Transverse colon (tissue), 4 donors: ENCODE results near the gene ATP1B3. TPM values are rescaled to one million over a fixed set of nuclear protein-coding genes. Genes with fewer than 3 reads are reported as not detected.
"Not testable (repeated sequence)": the region's sequence is repeated elsewhere in the genome, so short reads cannot be mapped to it uniquely, and the experiment has no call there.

Experiments used
- DNase-seq: peaks from one replicate; pipeline ENCODE4 v3.0.0-alpha.2; 2019
- H3K27ac ChIP-seq, 4 donors: fragments of 200-600 bp; sonication (generic); 2 replicates each; pipeline ENCODE4 v1.5.1; 2016 to 2018; ENCODE audit warnings: inconsistent platforms in 4 of 4
- H3K27me3 ChIP-seq: fragments of 200-600 bp; sonication (generic); 2 replicates; pipeline ENCODE4 v1.5.1; 2017; ENCODE audit warnings: inconsistent platforms
- H3K36me3 ChIP-seq, 4 donors: fragments of 200-600 bp; sonication (generic); 2 replicates each; pipeline ENCODE4 v1.5.1; 2017 to 2019; ENCODE audit warnings: inconsistent platforms in 4 of 4
- H3K4me1 ChIP-seq, 4 donors: fragments of 200-600 bp; sonication (generic); 2 replicates each; pipeline ENCODE4 v1.5.1; 2017 to 2020; ENCODE audit warnings: inconsistent platforms in 4 of 4
- H3K4me3 ChIP-seq, 4 donors: fragments of 200-600 bp; sonication (generic); 1 replicate in 1 of 4; 2 replicates in 3 of 4; pipeline versions ENCODE4 v1.5.1 to v1.6.1; 2017 to 2019; ENCODE audit warnings: inconsistent platforms in 4 of 4
- H3K9me3 ChIP-seq, 2 donors: fragments of 200-600 bp; sonication (generic); 2 replicates each; pipeline ENCODE4 v1.5.1; 2017 to 2019; ENCODE audit warnings: inconsistent platforms in 2 of 2
- EP300 ChIP-seq: sonication (generic); formaldehyde crosslinking; IDR thresholded peaks from one replicate; pipeline ENCODE4 v1.6.1; 2017; ENCODE audit warnings: antibody characterized with exemption, low read depth
- POLR2A ChIP-seq: fragments of 450-650 bp; IDR thresholded peaks from one replicate; pipeline ENCODE4 v1.6.1; 2016; ENCODE audit warnings: antibody characterized with exemption, mild to moderate bottlenecking, moderate library complexity
- POLR2AphosphoS5 ChIP-seq, 3 donors: sonication (generic); formaldehyde crosslinking; IDR thresholded peaks; one replicate each; pipeline ENCODE4 v1.6.1; 2016; ENCODE audit warnings: antibody characterized with exemption in 3 of 3
- WGBS, 2 donors: methylation state at CpG; one replicate each; pipeline ENCODE4 v1.1.5; 2018; ENCODE audit warnings: low coverage in 1 of 2; 5-methylcytosine and 5-hydroxymethylcytosine counted together
- in situ Hi-C, 4 donors: fragments of 200-750 bp; cut with MboI; loops; one replicate each; pipeline versions ENCODE4 v1.15.0 to v1.15.1; 2017; ENCODE audit warnings: low sequenced_read_pairs in 3 of 4, low pct_ligation_motif_present in 1 of 4, low pct_unique_long_range_greater_than_20kb in 1 of 4
- intact Hi-C: fragments of 100-400 bp; cut with DNase I; formaldehyde crosslinking; loops from one replicate; pipeline ENCODE4 v1.15.1; 2023; ENCODE audit warnings: low total_unique reads
- total RNA-seq, 4 donors: library from RNA; depleted of rRNA; stranded (reverse); fragments of >200 nt; gene quantifications; one replicate each; pipeline ENCODE4 v1.1.0, GENCODE V29; 2016
- TF ChIP-seq, protein P1 (sequence below), 5 experiments: fragments of 200-600 bp in 3 of 5; fragments of 450-650 bp in 2 of 5; sonication (generic) in 3 of 5; IDR thresholded peaks; 1 replicate in 2 of 5; 2 replicates in 3 of 5; pipeline ENCODE4 v1.5.1; 2016 to 2017; ENCODE audit warnings: antibody characterized with exemption in 5 of 5, inconsistent platforms in 3 of 5, mild to moderate bottlenecking in 2 of 5, moderate library complexity in 1 of 5

Gene ATP1B3
- total RNA-seq, 4 donors from 2014 or later = 79.6 to 251 (median 196) TPM

DNA sequence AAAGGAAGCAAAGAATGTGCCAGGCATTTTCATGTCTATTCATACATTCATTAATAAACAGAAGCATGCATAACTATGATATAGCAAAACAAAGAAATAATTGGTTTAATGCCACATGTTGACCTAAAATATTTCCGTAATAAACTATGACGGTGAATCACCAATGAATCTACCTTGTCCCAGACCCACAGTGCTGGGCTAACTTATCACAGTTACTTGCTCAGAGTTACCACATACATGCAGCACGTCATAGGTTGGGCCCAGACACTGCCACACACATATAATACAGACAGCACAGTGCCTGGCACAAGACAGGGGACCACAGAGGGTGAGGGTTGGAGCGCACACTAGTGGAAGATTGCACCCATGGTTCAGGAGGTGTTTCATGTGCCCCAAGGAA, 86.9 kb downstream of the ATP1B3 start:
- intact Hi-C loops = loop anchor here (10.0 kb wide), 1 partner anchor 312 kb away; no protein-coding TSS in a partner anchor

GRCh38 chr3:141965471-141965870, 89.0 kb downstream of the ATP1B3 start:
- H3K4me1 ChIP-seq = peaks cover 0 to 4% (median 0%) of the 10 kb centered on the region in 4 donors
- H3K36me3 ChIP-seq = peaks cover 0 to 7% (median 0%) of the 10 kb centered on the region in 4 donors
- 69 to 83% methylated on average over 1 of the region's 1 CpG for WGBS, 2 donors
- H3K27ac ChIP-seq = no peak overlapping the region
- TF ChIP-seq, protein P1, sequence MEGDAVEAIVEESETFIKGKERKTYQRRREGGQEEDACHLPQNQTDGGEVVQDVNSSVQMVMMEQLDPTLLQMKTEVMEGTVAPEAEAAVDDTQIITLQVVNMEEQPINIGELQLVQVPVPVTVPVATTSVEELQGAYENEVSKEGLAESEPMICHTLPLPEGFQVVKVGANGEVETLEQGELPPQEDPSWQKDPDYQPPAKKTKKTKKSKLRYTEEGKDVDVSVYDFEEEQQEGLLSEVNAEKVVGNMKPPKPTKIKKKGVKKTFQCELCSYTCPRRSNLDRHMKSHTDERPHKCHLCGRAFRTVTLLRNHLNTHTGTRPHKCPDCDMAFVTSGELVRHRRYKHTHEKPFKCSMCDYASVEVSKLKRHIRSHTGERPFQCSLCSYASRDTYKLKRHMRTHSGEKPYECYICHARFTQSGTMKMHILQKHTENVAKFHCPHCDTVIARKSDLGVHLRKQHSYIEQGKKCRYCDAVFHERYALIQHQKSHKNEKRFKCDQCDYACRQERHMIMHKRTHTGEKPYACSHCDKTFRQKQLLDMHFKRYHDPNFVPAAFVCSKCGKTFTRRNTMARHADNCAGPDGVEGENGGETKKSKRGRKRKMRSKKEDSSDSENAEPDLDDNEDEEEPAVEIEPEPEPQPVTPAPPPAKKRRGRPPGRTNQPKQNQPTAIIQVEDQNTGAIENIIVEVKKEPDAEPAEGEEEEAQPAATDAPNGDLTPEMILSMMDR (IDR thresholded peaks at IDR 0.05) = no peak
- no peak for TF ChIP-seq POLR2AphosphoS5 (IDR thresholded peaks at IDR 0.05)
- TF ChIP-seq EP300 = no peak
- TF ChIP-seq POLR2A = no peak
- in situ Hi-C loops = loop anchor here in 1 of 4 donors (10.0 kb wide), 1 partner anchor 309 kb away; no protein-coding TSS in a partner anchor
- H3K9me3 ChIP-seq = no peaks in the 10 kb centered on the region
- DNase-seq = no peak
- no peak overlapping the region for H3K4me3 ChIP-seq
- H3K27me3 ChIP-seq = no peaks in the 10 kb centered on the region
- intact Hi-C loops = loop anchor here (10.0 kb wide), 1 partner anchor 309 kb away; no protein-coding TSS in a partner anchor

More for the DNA sequence above, 86.9 kb downstream of the ATP1B3 start:
- Histone ChIP-seq H3K27me3 (no peaks in the 10 kb centered on the region), H3K4me3 (no peak overlapping the region), H3K27ac (no peak overlapping the region), H3K36me3 (peaks cover 0 to 7% (median 0%) of the 10 kb centered on the region in 4 donors), H3K4me1 (peaks cover 0 to 7% (median 0%) of the 10 kb centered on the region in 4 donors), H3K9me3 (no peaks in the 10 kb centered on the region)
- DNase-seq = no peak
- no peak for TF ChIP-seq EP300
- TF ChIP-seq POLR2AphosphoS5 (IDR thresholded peaks at IDR 0.05) = no peak
- TF ChIP-seq, protein P1 (IDR thresholded peaks at IDR 0.05) = no peak
- TF ChIP-seq POLR2A = no peak
- 93 to 100% methylated on average over 2 to 4 of the region's 4 CpGs for WGBS, 2 donors
- in situ Hi-C loops = loop anchor here in 1 of 4 donors (10.0 kb wide), 1 partner anchor 312 kb away; no protein-coding TSS in a partner anchor

- Histone ChIP-seq H3K4me1 (no peaks in the 10 kb centered on the region), H3K9me3 (no peaks in the 10 kb centered on the region), H3K27me3 (no peaks in the 10 kb centered on the region), H3K27ac (no peak overlapping the region), H3K36me3 (peaks cover 0 to 5% (median 0%) of the 10 kb centered on the region in 4 donors), H3K4me3 (no peak overlapping the region)
- intact Hi-C loops = loop anchor here (10.0 kb wide), 1 partner anchor 305 kb away; no protein-coding TSS in a partner anchor
- no peak for DNase-seq
- 83 to 93% methylated on average over 4 to 6 of the region's 6 CpGs for WGBS, 2 donors
- TF ChIP-seq, protein P1 (IDR thresholded peaks at IDR 0.05) = no peak
- TF ChIP-seq EP300 = no peak
- no peak for TF ChIP-seq POLR2A
- no peak for TF ChIP-seq POLR2AphosphoS5 (IDR thresholded peaks at IDR 0.05)
- in situ Hi-C loops = loop anchor here in 1 of 4 donors (10.0 kb wide), 1 partner anchor 305 kb away; no protein-coding TSS in a partner anchor
Observed at GRCh38 chr3:141969711-141970110, 93.3 kb downstream of the ATP1B3 start.

DNA sequence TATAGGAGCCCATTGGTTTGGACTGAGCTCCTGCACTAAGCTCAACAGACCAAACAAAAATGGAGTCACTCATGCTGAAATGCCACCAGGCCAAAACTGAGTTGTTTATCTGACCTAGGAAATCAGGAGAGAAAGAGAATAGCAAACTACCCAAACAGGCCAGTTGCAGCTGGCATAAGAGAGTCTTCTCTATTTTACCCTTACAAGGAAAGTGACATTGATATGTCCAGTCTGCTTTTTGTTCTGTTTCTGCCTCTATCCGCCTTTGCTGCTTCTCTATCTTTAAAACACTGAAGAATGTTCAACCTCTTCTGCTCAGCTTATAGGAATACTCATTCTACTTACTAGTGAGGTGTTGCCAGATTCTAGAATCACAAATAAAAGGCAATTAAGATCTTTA, 95.1 kb downstream of the ATP1B3 start:
- DNase-seq = no peak
- Histone ChIP-seq H3K4me3 (no peak overlapping the region), H3K36me3 (peaks cover 0 to 6% (median 2%) of the 10 kb centered on the region in 4 donors), H3K27me3 (no peaks in the 10 kb centered on the region), H3K27ac (no peak overlapping the region), H3K9me3 (no peaks in the 10 kb centered on the region), H3K4me1 (no peaks in the 10 kb centered on the region)
- in situ Hi-C loops (no loop called here), intact Hi-C loops (no loop called here)
- TF ChIP-seq POLR2AphosphoS5 (IDR thresholded peaks at IDR 0.05) = no peak
- WGBS, 2 donors = 89% methylated on average over 1 of the region's 1 CpG; no CpG with 5 or more reads in 1 of the 2 donors

GRCh38 chr3:141972399-141972798, 96.0 kb downstream of the ATP1B3 start:
- Histone ChIP-seq H3K4me1 (no peaks in the 10 kb centered on the region), H3K27me3 (no peaks in the 10 kb centered on the region), H3K36me3 (peaks cover 0 to 7% (median 2%) of the 10 kb centered on the region in 4 donors), H3K4me3 (no peak overlapping the region), H3K27ac (no peak overlapping the region), H3K9me3 (no peaks in the 10 kb centered on the region)
- intact Hi-C loops = no loop called here
- in situ Hi-C loops = no loop called here
- TF ChIP-seq POLR2A = no peak
- TF ChIP-seq, protein P1 (IDR thresholded peaks at IDR 0.05) = no peak
- TF ChIP-seq POLR2AphosphoS5 (IDR thresholded peaks at IDR 0.05) = no peak
- no peak for TF ChIP-seq EP300
- DNase-seq = no peak
- WGBS, 2 donors = 94 to 100% methylated on average over 2 of the region's 2 CpGs

DNA sequence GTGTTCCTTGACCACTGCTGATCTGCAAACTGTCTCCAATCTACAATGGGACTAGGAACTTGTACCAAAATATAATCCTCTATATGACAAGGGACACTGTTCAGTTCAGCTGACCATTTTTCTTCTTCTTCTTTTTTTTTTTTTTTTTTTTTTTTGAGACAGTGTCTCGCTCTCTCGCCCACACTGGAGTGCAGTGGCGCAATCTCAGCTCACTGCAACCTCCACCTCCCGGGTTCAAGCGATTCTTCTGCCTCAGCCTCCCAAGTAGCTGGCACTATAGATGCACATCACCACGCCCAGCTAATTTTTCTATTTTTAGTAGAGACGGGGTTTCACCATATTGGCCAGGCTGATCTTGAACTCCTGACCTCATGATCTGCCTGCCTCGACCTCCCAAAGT, 98.3 kb downstream of the ATP1B3 start:
- H3K4me3 ChIP-seq, DNase-seq, H3K9me3 ChIP-seq, in situ Hi-C loops, H3K27ac ChIP-seq, H3K27me3 ChIP-seq, H3K4me1 ChIP-seq, intact Hi-C loops: not testable (repeated sequence)
- WGBS, 2 donors = 90 to 94% methylated on average over 2 to 8 of the region's 8 CpGs
- peaks cover 0 to 11% (median 4%) of the 10 kb centered on the region in 4 donors for H3K36me3 ChIP-seq
